ENCODE measurements around the gene HSPA9.

DNA sequence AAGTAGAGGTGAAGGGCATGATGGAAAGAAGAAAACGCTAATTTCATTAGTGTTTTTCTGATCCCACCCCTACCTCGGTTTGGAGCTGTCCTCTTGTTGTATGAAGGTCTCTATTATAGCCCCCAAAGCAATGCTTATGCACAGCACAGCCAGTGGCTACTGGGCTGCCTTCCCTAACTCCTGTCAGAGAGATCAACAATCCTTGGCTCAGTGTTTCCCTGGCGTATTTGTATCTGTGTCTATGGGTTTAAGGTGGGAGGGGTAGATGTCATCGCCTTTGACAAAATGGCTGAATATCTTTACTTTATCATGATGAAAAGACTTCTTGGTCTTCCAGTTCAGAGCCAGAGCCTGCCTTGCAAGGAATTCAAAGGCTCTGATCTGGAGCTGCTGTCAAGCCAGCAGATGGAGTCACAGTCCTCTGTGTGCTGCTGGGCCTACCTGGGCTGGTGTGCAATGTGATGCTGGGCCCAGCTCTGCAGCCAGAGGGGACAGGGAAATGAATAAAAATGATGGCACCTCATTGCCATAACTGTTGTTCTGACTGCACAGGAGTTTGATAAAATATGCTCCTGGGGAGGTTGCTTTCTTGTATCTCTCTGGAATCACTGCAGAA, 20.1 kb upstream of the HSPA9 start:
- TF ChIP-seq, protein P1, sequence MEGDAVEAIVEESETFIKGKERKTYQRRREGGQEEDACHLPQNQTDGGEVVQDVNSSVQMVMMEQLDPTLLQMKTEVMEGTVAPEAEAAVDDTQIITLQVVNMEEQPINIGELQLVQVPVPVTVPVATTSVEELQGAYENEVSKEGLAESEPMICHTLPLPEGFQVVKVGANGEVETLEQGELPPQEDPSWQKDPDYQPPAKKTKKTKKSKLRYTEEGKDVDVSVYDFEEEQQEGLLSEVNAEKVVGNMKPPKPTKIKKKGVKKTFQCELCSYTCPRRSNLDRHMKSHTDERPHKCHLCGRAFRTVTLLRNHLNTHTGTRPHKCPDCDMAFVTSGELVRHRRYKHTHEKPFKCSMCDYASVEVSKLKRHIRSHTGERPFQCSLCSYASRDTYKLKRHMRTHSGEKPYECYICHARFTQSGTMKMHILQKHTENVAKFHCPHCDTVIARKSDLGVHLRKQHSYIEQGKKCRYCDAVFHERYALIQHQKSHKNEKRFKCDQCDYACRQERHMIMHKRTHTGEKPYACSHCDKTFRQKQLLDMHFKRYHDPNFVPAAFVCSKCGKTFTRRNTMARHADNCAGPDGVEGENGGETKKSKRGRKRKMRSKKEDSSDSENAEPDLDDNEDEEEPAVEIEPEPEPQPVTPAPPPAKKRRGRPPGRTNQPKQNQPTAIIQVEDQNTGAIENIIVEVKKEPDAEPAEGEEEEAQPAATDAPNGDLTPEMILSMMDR (optimal IDR thresholded peaks at IDR 0.05 in 1 of 3, IDR thresholded peaks at IDR 0.05 in 1 of 3, conservative IDR thresholded peaks at IDR 0.05 in 1 of 3; ENCODE audit: extremely low read depth in 1 of 3, insufficient read depth in 2 of 3, low read length in 3 of 3) = peak; percentile 16 to 75 (median 47)
- no peak for TF ChIP-seq EZH2 (IDR thresholded peaks at IDR 0.05; ENCODE audit: low read length)
